GM21786 (cell line): Measurements from ENCODE around the gene HTR1D.
"Not testable (repeated sequence)": the region's sequence is repeated elsewhere in the genome, so short reads cannot be mapped to it uniquely, and the experiment has no call there.

Source experiments
- ATAC-seq: cut with Tn5 transposase; IDR thresholded peaks from one replicate; pipeline ENCODE4 v1.9.1; 2021; ENCODE audit not compliant: unreplicated experiment

Gene HTR1D

DNA sequence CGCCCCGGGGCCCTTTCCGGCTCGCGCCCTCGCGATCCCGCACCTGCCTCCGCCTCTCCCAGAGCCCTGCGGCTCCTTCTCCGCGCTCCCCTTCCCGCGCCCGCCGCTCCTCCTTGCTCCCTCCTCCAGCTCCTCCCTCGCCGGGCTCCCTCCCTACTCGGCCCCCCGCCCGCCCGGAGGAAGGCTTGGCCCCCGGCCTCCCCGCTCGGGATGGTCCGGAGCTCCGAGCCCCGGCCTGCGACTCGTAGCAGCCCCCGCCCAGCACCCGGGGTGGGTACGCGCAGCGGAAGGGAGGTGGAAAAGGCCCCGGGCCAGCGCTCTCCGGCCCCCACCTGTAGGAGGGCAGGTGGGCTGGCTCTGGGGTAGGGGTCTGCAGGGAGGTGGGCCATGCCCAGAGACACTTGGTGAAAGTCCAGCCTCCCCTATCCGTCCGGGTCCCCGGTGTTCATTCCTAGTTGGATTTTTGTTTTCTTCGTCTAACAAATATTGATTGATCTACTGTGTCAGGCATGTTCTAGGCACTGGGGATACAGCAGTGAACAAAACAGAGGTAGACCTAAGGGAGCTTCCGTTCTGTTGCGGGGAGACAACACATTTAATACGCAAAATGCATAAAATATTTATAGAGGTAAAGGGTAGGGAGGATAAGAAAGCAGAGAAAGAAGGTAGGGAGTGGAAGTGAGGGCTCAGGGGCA is at the start of gene HTR1D:
Gene HTR1D (minus strand): TSS at position 82 of the 695 bp plus-strand sequence. CDS start 23,283 bp downstream, outside the sequence.
- ATAC-seq, result no peak

DNA sequence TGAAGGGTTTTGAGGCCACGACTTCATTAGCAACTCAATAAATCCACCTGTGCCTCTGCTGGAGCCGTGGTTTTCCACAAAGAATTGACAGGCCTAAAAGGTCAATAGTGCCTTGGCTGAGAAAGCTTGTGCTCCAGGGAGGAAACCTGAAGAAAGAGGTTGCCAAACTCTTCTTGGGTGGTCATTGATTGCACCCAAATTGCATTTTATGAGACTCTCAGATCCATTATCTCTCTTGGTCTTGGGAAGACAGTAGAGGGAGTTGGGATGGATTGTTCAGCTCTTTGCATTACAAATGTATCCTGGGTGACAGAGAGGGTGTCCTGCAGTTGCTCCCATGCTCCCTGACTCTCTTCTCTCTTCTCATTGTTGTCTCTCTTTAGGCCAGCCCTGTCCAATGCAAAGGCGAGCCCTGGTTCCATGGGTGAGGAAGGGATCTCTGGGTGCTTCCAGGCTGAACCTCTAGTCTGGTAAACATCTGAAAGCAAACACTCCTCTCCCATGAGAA is 46.1 kb upstream of the HTR1D start:
- ATAC-seq, result no peak

GRCh38 chr1:23258082-23258481 is 40.8 kb upstream of the HTR1D start:
- not testable (repeated sequence) for ATAC-seq

GRCh38 chr1:23257371-23257770 is 40.1 kb upstream of the HTR1D start:
- not testable (repeated sequence) for ATAC-seq

DNA sequence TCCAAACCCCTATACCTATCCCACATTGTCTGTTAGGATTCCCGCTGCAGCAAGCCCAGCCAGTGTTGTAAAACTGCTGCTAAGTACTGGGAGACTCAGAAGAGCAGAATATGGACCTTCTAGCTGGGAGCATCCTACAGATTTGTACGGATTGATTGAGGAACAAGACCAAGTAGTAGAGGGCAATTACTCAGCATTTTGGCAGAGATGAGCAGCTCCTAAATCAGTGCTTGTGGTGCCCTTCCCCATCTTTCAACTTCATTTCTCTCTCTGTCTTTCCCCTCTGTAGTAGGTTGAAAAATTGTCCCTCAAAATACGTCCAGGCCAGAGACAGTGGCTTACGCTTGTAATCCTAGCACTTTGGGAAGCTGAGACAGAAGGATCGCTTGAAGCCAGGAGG is 37.3 kb upstream of the HTR1D start:
- ATAC-seq, result no peak

- no peak for ATAC-seq
Measured at GRCh38 chr1:23251812-23252211, 34.5 kb upstream of the HTR1D start.

- ATAC-seq, result no peak
Measured at GRCh38 chr1:23249787-23250454, 32.6 kb upstream of the HTR1D start.

- ATAC-seq, result no peak
Measured at GRCh38 chr1:23247276-23247675, 30.0 kb upstream of the HTR1D start.

DNA sequence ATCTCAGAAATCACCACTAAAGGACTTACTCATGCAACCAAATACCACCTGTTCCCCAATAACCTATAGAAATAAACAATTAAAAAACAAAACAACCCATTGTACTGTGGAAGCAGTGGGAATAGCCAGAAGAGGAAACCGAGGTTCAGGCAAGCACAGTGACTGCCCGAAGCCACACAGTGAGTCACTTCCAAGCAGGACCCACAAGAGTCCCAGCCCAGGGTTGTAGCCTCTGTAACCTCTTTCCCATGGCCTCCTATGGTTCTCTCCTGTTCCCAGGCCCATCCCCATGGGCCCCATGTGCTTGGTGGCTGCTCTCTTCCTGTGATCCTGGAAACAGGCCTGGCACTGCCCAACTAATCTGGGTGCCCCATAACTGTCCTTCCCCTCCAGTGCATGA is 29.0 kb upstream of the HTR1D start:
- no peak for ATAC-seq

GRCh38 chr1:23244256-23244761 is 27.0 kb upstream of the HTR1D start:
- ATAC-seq, result no peak

DNA sequence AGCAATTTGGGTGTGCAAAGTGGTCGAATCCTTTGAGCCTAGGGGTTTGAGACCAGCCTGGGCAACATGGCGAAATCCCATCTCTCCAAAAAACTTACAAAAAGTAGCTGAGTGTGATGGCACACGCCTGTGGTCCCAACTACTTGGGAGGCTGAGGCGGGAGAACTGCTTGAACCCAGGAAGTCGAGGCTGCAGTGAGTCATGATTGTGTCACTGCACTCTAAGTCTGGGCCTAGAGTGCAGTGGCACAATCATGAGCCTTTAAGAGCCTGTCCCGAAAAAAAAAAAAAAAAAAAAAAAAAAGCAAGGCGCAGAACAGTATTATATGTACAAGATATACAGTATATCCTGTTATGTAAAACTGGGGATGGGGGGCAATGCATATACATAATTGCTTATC is 25.1 kb upstream of the HTR1D start:
- no peak for ATAC-seq

DNA sequence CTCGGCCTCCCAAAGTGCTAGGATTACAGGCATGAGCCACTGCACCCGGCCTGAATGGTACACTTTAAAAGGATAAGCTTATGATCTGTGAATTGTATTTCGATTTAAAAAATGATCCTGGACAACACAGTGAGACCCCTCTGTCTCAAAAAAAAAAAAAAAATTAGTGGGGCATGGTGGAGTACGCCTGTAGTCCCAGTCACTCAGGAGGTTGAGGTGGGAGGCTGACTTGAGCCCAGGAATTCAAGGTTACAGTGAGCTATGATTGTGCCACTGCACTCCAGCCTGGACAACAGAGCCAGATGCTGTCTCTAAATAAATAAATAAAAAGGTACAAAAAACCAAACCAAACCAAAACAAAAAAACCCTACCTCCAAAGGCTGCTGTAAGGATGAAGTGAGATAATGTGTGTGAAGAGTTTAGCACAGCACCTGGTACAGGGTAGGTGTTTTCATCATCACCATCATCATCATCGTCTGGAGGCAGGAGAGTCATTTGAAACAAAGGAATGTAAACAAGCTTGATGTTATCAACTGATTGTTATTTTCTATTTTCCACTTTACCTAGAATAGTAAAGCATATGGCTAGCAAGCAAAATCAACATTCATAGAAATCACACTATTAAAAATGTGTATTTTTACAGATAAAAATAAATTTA is 22.5 kb upstream of the HTR1D start:
- no peak for ATAC-seq

- ATAC-seq, result no peak
Measured at GRCh38 chr1:23238565-23238964, 21.3 kb upstream of the HTR1D start.

DNA sequence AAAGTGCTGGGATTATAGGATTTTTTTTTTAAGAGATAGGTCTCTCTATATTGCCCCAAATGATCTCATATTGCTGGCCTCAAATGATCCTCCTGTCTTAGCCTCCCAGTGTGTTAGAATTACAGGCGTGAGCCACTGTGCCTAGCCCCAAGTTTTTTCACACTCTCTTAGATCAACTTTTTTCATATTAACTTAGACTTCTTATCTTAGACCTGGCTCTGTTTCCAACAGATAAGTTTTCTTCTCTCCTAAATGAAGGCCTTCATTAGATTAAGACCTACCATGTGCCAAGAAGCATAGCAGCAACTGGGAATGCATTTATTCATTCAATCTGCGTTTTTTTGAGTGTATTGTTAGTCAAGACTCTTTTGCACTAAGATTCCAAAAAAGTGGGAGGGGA is 20.2 kb upstream of the HTR1D start:
- ATAC-seq, result no peak

DNA sequence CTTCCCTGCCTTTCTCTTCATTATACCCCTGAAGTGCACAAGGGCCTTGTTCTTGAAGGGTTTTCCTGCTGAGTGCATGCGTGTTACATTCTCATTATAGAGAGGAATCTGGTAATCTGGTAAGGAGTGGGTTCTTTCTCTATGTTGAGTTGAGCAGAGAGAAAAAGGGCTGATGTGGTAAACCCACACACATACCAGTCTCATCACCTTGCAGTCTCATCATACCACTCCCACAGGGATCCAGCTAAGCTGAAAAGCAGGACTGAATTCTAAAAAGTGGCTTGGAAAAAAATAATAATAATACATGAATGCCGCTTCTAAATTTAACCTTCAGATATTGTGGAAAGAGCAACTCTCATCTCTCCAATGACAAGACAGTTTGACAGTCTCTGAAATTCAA is 10.5 kb upstream of the HTR1D start:
- no peak for ATAC-seq

GRCh38 chr1:23224739-23225648 is 7.7 kb upstream of the HTR1D start:
- ATAC-seq, result no peak

DNA sequence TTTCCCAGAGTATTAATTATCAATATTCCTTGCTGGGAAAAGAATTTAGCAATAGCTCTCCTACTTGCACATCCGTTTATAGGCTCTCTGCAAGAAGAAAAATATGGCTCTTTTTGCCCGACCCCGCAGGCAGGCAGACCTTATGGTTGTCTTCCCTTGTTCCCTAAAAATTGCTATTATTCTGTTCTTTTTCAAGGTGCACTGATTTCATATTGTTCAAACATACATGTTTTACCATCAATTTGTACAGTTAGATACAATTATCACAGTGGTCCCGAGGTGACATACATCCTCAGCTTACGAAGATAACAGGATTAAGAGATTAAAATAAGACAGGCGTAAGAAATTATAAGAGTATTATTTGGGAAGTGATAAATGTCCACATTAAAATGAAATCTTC is 6.7 kb upstream of the HTR1D start:
- ATAC-seq, result not testable (repeated sequence)

- not testable (repeated sequence) for ATAC-seq
Measured at GRCh38 chr1:23223490-23223951, 6.2 kb upstream of the HTR1D start.

DNA sequence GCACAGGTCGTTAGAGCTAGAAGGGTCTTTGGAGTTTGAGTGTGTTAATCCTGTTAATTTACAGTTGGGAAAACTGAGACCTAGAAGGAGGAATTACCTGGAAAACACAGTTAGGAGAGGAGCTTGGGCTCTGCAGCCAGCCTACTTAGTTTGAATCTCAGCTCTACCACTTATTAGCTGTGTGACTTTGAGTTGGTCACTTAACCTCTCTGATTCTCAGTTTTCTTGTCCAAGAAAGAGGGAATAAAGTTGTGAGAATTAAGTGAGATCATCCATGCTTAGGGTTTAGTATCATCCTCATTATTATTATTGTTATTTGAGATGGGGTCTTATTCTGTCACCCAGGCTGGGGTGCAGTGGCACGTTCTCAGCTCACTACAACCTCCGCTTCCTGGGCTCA is 5.4 kb upstream of the HTR1D start:
- no peak for ATAC-seq

GRCh38 chr1:23222331-23222730 is 5.0 kb upstream of the HTR1D start:
- no peak for ATAC-seq

GRCh38 chr1:23221107-23221506 is 3.8 kb upstream of the HTR1D start:
- no peak for ATAC-seq
